Activated naive CD4-positive, alpha-beta T cell treated with anti-CD3 and anti-CD28 coated beads, Interleukin-2, amount 10 ng/mL, durations not matched to agents 7 days and 5 days (primary cell): ENCODE measurements around the gene ZYX.
"Not testable (repeated sequence)": the region's sequence is repeated elsewhere in the genome, so short reads cannot be mapped to it uniquely, and the experiment has no call there.

ENCODE experiments used
- CTCF ChIA-PET: fragments of 350-600 bp; sonication (Branson Sonifier 250); formaldehyde crosslinking; loops from one replicate; lab custom pipeline; 2021; ENCODE audit warnings: antibody characterized with exemption; lab: Charles Lee
- DNase-seq: peaks from one replicate; pipeline ENCODE4 v3.0.0-alpha.2; 2020
- H3K27ac Mint-ChIP-seq: one replicate; pipeline ENCODE4 v1.8.0; 2021; ENCODE audit warnings: mild to moderate bottlenecking, moderate library complexity, mixed read lengths
- H3K27me3 Mint-ChIP-seq: one replicate; pipeline ENCODE4 v1.8.0; 2021; ENCODE audit warnings: mild to moderate bottlenecking, mixed read lengths
- H3K36me3 Mint-ChIP-seq: one replicate; pipeline ENCODE4 v1.8.0; 2021; ENCODE audit warnings: mixed read lengths
- H3K4me1 Mint-ChIP-seq: one replicate; pipeline ENCODE4 v1.8.0; 2021; ENCODE audit warnings: mixed read lengths
- H3K4me3 Mint-ChIP-seq: one replicate; pipeline ENCODE4 v1.8.0; 2021; ENCODE audit warnings: mild to moderate bottlenecking, moderate library complexity, mixed read lengths
- H3K9me3 Mint-ChIP-seq: one replicate; pipeline ENCODE4 v1.8.0; 2021; ENCODE audit warnings: mixed read lengths

Gene ZYX

DNA sequence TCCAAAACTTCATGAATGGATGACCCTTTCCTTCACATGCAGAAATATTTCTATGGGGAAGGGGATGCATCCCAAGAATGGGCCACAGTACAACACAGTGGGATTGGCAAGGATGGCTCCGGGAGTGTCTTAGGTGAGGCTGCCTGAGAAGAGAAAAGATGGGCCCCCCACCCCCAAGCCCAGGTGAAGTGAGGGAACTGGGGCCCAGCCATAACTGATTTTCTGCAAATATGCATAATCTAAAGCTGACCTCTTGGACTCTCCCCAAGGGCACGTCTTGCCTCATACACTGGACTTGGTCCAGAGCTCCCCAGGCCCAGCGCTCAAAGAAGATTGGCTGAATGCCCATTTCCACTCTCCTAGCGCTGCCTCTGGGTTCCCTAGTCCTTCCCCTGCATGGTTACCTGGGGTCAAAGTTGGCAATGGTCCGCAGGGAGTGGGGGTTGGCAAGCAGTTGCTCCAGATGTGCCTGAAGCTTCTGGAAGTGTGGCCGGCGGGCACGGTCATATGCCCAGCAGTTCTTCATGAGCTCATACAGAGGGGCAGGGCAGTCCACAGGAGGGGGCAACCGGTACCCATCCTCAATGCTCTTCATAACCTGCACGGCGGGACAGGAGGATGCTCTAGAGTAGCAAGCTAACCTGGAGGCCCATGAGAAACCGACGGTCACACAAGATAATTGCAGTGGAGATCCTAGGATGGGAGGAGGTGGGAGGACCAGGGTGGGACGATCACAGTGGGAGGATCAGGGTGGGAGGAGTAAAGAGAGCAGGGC is 12.3 kb downstream of the ZYX start:
- H3K36me3 Mint-ChIP-seq, result peaks cover 45% of the 10 kb centered on the region
- no peaks in the 10 kb centered on the region for H3K9me3 Mint-ChIP-seq
- no peaks in the 10 kb centered on the region for H3K27me3 Mint-ChIP-seq
- CTCF ChIA-PET, result interaction anchor here (0.6 to 2.1 kb wide), 5 partner anchors 9 to 153 kb away, joined by 3 to 6 read pairs (median 4); no protein-coding TSS in a partner anchor
- peak overlapping the region; percentile 2 for H3K27ac Mint-ChIP-seq
- H3K4me1 Mint-ChIP-seq, result peaks cover 21% of the 10 kb centered on the region
- DNase-seq, result no peak
- no peak overlapping the region for H3K4me3 Mint-ChIP-seq

GRCh38 chr7:143394068-143394467 is 12.9 kb downstream of the ZYX start:
- Mint-ChIP-seq H3K27ac (peak overlapping the region; percentile 2), H3K4me1 (peaks cover 20% of the 10 kb centered on the region), H3K4me3 (no peak overlapping the region), H3K9me3 (no peaks in the 10 kb centered on the region), H3K36me3 (peaks cover 43% of the 10 kb centered on the region), H3K27me3 (no peaks in the 10 kb centered on the region)
- CTCF ChIA-PET, result interaction anchor here (0.6 to 2.1 kb wide), 3 partner anchors 15 to 153 kb away, joined by 3 to 6 read pairs (median 3); no protein-coding TSS in a partner anchor
- DNase-seq, result no peak

DNA sequence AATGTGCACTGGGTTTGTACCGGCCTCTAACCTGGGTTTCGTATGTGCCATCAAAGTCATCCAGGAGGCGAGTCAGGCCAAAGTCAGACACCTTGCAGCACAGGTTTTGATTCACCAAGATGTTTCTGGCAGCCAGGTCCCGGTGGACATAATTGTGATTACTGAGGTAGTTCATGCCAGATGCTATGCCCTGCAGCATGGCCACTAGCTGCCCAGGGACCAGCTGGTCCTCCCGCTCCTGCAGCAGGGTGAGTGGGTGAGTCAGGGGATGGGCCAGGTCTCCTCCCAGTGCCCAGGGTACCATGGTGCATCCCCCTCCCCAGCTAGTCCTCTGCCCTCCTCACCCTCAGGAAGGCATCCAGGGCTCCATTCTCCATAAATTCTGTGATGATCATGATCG is 13.6 kb downstream of the ZYX start:
- H3K27ac Mint-ChIP-seq, result peak overlapping the region; percentile 69
- no peak overlapping the region for H3K4me3 Mint-ChIP-seq
- H3K9me3 Mint-ChIP-seq, result no peaks in the 10 kb centered on the region
- no peaks in the 10 kb centered on the region for H3K27me3 Mint-ChIP-seq
- CTCF ChIA-PET, result interaction anchor here (1.2 kb wide), 1 partner anchor 21 kb away, joined by 3 read pairs; no protein-coding TSS in a partner anchor
- H3K36me3 Mint-ChIP-seq, result peaks cover 39% of the 10 kb centered on the region
- no peak for DNase-seq
- peaks cover 13% of the 10 kb centered on the region for H3K4me1 Mint-ChIP-seq

GRCh38 chr7:143395187-143396149 is 14.3 kb downstream of the ZYX start:
- Mint-ChIP-seq H3K36me3 (peaks cover 32% of the 10 kb centered on the region), H3K4me3 (no peak overlapping the region), H3K9me3 (no peaks in the 10 kb centered on the region), H3K4me1 (peaks cover 8% of the 10 kb centered on the region), H3K27ac (no peak overlapping the region), H3K27me3 (no peaks in the 10 kb centered on the region)
- CTCF ChIA-PET, result interaction anchor here (1.1 to 1.4 kb wide), 4 partner anchors 11 to 21 kb away, joined by 3 to 5 read pairs (median 4); partner anchors contain the start of gene EPHA1
- no peak for DNase-seq

- H3K4me1 Mint-ChIP-seq, result peaks cover 8% of the 10 kb centered on the region
- peaks cover 3% of the 10 kb centered on the region for H3K27me3 Mint-ChIP-seq
- CTCF ChIA-PET, result interaction anchor here (1.1 to 1.4 kb wide), 4 partner anchors 10 to 20 kb away, joined by 3 to 5 read pairs (median 4); partner anchors contain the start of gene EPHA1
- H3K4me3 Mint-ChIP-seq, result no peak overlapping the region
- DNase-seq, result no peak
- no peak overlapping the region for H3K27ac Mint-ChIP-seq
- no peaks in the 10 kb centered on the region for H3K9me3 Mint-ChIP-seq
- peaks cover 32% of the 10 kb centered on the region for H3K36me3 Mint-ChIP-seq
These were observed 15.0 kb downstream of the ZYX start for GRCh38 chr7:143396182-143396581.

DNA sequence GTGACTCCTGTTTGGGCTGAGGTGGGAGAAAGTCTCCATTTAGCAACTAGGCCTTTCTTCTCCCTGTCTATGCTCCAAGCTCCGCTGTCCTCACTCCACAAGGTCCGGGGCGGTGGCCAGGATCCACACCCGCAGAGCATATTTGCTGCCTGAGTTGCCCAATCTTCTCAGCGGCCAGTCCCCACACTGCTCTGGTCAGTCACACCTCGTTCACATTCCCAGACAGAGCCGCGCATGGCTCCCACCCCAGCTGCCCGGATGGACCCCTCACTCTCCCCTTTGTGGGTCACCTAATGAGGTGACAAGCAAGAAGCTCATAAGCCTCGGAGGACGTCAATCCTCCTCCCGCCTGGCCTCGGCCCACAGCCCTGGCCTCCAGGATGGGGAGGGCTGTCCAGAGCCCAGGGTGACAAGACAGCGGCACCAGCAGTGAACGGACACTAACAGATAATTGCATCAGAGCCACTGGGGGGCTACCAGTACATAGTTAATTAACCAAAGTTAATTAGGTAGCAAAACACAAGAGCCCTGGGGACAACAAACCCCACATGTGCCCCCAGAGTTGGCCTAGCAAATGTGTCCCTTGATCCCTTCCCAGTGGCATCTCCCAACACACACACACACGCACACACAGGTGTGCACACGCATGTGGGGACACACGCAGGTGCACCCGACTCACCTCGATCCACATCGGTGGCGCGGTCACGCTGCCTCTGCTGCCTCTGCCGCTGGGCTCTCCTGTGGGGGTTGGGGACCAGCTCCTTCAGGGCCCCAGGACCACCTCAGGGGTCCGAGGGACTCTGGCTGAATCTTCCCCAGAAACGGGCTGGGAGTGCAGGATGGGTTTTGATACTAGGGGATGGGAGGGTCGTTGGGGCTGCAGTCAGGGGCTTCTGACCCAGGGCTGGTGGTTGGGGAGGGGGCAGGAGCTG is 15.7 kb downstream of the ZYX start:
- no peak for DNase-seq
- CTCF ChIA-PET, result interaction anchor here (1.1 to 2.5 kb wide), 5 partner anchors 10 to 19 kb away, joined by 3 to 9 read pairs (median 5); partner anchors contain the start of gene EPHA1
- Mint-ChIP-seq H3K9me3 (no peaks in the 10 kb centered on the region), H3K4me1 (peaks cover 8% of the 10 kb centered on the region), H3K36me3 (peaks cover 27% of the 10 kb centered on the region), H3K4me3 (no peak overlapping the region), H3K27ac (no peak overlapping the region), H3K27me3 (peaks cover 6% of the 10 kb centered on the region)

DNA sequence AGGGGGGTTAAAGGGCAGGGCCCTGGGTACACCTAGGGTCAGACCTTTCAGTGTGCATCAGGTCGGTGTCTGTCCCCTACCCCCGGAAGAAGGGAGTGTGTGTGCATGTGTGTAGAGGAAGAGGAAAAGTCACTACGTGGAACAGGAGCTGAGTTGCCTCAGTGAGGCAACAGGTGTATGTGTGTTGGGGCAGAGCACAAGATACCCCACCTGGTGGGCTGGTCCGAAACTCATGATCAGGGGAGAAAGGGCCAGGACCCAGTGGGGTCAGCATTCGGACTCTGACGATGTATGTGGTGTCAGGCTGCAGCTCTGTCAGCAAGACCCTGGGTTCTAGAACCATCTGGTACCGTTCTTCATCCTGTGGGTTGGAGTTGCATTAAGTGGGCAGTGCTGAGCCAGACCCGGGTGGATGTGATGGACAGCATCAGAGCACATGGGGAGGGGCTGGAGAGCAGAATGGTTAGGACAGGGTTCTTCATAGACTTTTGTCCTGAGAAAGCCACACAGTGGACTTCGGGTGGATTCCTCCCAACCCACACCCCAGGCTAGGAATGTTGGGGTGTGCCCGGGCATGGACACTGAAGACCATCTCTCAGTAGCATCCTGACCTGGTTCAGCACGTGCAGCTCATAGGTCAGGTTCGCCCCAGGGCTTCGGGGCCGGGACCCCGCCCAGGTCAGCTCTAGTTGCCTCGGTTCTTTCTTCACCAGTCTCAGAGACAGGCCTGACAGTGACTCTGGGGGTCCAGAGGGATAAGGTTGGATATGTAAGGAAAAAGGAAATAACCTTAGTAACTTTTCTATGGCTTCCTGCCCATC is 16.8 kb downstream of the ZYX start:
- no peak overlapping the region for H3K27ac Mint-ChIP-seq
- CTCF ChIA-PET, result interaction anchor here (1.1 to 2.5 kb wide), 2 partner anchors 9 to 12 kb away, joined by 3 to 9 read pairs; no protein-coding TSS in a partner anchor
- no peak overlapping the region for H3K4me3 Mint-ChIP-seq
- H3K9me3 Mint-ChIP-seq, result no peaks in the 10 kb centered on the region
- H3K4me1 Mint-ChIP-seq, result peaks cover 8% of the 10 kb centered on the region
- peaks cover 6% of the 10 kb centered on the region for H3K27me3 Mint-ChIP-seq
- H3K36me3 Mint-ChIP-seq, result peaks cover 18% of the 10 kb centered on the region
- no peak for DNase-seq

GRCh38 chr7:143398616-143399015 is 17.5 kb downstream of the ZYX start:
- no peak for DNase-seq
- Mint-ChIP-seq H3K27me3 (peaks cover 6% of the 10 kb centered on the region), H3K9me3 (no peaks in the 10 kb centered on the region), H3K4me3 (no peak overlapping the region), H3K36me3 (peaks cover 15% of the 10 kb centered on the region), H3K27ac (no peak overlapping the region), H3K4me1 (peaks cover 8% of the 10 kb centered on the region)
- CTCF ChIA-PET, result interaction anchor here (1.1 to 2.5 kb wide), 2 partner anchors 8 to 11 kb away, joined by 3 to 9 read pairs; no protein-coding TSS in a partner anchor

DNA sequence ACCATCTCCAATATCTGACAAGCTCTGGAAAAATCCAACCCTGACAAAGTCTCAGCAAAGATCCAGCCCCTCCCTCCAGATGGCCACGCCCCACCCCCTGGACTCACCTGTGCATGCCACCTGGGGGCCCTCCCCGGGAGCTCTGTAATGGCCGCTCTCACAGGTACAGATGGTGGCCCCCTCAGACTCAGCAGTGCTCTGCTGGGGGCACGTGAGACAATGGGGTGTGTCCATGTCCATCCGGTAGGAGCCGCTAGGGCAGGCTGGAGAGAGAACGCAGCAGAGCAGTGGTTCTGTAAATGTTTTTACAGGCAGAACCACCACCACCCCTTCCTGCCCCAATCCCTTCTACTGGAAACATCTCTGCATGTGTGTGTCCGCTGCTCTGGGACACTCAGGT is 18.0 kb downstream of the ZYX start:
- no peak overlapping the region for H3K27ac Mint-ChIP-seq

DNA sequence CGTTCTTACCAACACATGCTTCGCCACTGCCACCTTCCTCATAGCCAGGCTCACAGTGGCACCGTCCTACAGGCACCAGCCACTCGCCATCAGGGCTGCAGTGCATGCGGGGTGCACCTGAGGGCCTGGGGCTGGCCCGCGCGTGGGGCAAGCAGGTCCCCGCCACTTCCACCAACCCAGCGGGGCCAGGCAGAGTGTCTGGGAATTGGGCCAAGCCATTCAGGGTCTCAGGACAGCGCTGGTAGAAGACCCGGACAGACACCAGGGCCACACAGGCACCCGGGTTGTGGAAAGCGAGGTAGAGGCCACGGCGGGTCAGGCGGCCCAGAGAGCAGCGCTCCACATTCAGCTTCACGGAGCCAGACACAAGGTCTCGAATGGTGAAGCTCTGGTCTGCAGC is 18.5 kb downstream of the ZYX start:
- Mint-ChIP-seq H3K4me1 (peaks cover 7% of the 10 kb centered on the region), H3K27me3 (peaks cover 6% of the 10 kb centered on the region), H3K36me3 (peaks cover 11% of the 10 kb centered on the region), H3K27ac (no peak overlapping the region), H3K9me3 (no peaks in the 10 kb centered on the region), H3K4me3 (no peak overlapping the region)
- DNase-seq, result no peak
- CTCF ChIA-PET, result no interaction called here

More for the DNA sequence above, 18.0 kb downstream of the ZYX start:
- peaks cover 6% of the 10 kb centered on the region for H3K27me3 Mint-ChIP-seq
- peaks cover 8% of the 10 kb centered on the region for H3K4me1 Mint-ChIP-seq
- CTCF ChIA-PET, result interaction anchor here (1.1 to 2.5 kb wide), 2 partner anchors 8 to 10 kb away, joined by 3 to 9 read pairs; no protein-coding TSS in a partner anchor
- peaks cover 11% of the 10 kb centered on the region for H3K36me3 Mint-ChIP-seq
- H3K9me3 Mint-ChIP-seq, result no peaks in the 10 kb centered on the region
- DNase-seq, result no peak
- H3K4me3 Mint-ChIP-seq, result no peak overlapping the region

- Mint-ChIP-seq H3K4me1 (peaks cover 13% of the 10 kb centered on the region), H3K27me3 (peaks cover 6% of the 10 kb centered on the region), H3K9me3 (no peaks in the 10 kb centered on the region), H3K4me3 (no peak overlapping the region), H3K36me3 (peaks cover 13% of the 10 kb centered on the region), H3K27ac (no peak overlapping the region)
- CTCF ChIA-PET, result interaction anchor here (1.1 to 1.3 kb wide), 2 partner anchors 17 to 21 kb away, joined by 3 read pairs; no protein-coding TSS in a partner anchor
- no peak for DNase-seq
These were observed 20.1 kb downstream of the ZYX start for GRCh38 chr7:143401265-143401664.

GRCh38 chr7:143402233-143402632 is 21.1 kb downstream of the ZYX start:
- Mint-ChIP-seq H3K4me1 (peaks cover 23% of the 10 kb centered on the region), H3K36me3 (peaks cover 14% of the 10 kb centered on the region)
- H3K27ac Mint-ChIP-seq, H3K4me3 Mint-ChIP-seq, H3K27me3 Mint-ChIP-seq, H3K9me3 Mint-ChIP-seq, DNase-seq: not testable (repeated sequence)
- CTCF ChIA-PET, result interaction anchor here (0.7 to 1.9 kb wide), 6 partner anchors 10 to 178 kb away, joined by 3 to 11 read pairs (median 4); no protein-coding TSS in a partner anchor
